Cerebellar nuclear complex (tissue), 1 donor: ENCODE data around the gene RNF38.
"Not testable (repeated sequence)": the region's sequence is repeated elsewhere in the genome, so short reads cannot be mapped to it uniquely, and the experiment has no call there.

Source experiments
- DNase-seq, 2 experiments: peaks; one replicate each; lab custom pipeline; 2025; lab: John Stamatoyannopoulos, UW

Gene RNF38

DNA sequence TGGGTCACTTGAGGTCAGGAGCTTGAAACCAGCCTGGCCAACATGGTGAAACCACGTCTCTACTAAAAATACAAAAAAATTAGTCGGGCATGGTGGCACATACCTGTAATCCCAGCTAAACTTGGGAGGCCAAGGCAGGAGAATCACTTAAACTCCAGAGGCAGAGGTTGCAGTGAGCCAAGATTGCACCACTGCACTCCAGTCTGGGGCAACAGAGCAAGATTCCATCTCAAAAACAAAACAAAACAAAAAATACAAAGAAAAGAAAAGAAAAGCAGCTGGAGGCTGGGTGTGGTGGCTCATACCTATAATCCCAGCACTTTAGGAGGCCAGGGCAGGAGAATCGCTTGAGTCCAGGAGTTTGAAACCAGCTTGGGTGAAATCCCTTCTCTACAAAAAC, 105.1 kb downstream of the RNF38 start:
- not testable (repeated sequence) for DNase-seq

- DNase-seq = no peak
Observed at GRCh38 chr9:36293918-36294317, 106.2 kb downstream of the RNF38 start.

- DNase-seq = no peak
Observed at GRCh38 chr9:36293171-36293570, 106.9 kb downstream of the RNF38 start.

GRCh38 chr9:36292641-36293040, 107.4 kb downstream of the RNF38 start:
- no peak for DNase-seq

DNA sequence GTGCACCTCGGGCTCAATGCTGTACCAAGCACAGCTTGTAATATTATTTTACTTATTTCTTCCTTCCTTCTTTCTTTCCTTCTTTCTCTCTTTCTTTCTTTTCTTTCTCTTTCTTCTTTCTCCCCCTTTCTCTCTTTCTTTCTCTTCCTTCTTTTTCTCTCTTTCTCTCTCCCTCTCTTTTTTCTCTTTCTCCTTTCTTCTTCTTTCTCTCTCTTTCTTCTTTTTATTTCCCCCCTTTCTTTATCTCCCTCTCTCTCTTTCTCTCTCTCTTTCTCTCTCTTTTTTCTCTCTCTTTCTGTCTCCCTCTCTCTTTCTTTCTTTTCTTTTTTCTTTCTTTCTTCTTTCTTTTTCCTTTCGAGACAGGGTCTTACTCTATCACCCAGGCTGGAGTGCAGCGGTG, 109.1 kb downstream of the RNF38 start:
- no peak for DNase-seq

DNA sequence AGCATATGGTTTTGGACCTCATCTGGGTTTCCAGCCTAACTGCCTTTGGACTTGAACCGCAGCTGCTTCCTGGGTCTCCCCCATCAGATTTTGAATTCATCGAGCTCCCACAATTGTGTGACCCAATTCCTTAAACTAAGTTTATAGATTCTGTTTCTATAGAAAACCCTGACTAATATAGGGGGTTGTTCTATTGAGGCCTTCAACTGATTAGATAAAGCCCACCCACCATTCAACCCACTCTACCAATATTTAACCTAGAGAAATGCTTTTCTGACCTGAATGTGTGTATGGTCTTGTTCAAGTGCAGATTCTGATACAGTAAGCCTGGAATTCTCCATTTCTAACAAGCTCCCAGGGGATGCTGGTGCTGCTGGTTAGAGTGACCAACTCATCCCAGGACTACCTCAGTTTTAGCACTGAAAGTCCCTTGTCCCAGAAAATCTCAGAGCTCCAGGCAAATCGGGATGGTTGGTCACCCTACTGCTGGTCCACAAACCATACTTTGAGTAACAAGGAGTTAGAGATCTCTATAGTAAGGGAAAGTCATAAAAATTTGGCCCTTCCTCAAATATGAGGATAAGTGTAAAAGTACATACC, 110.1 kb downstream of the RNF38 start:
- no peak for DNase-seq

- DNase-seq = no peak
Observed at GRCh38 chr9:36288070-36288469, 112.0 kb downstream of the RNF38 start.
